Measurements from ENCODE around the gene IGF2R. TPM values are rescaled to one million over a fixed set of nuclear protein-coding genes. Genes with fewer than 3 reads are reported as not detected.
A peak's percentile ranks its signal among the peaks of the same experiment; 100 is the strongest.
"Not testable (repeated sequence)": the region's sequence is repeated elsewhere in the genome, so short reads cannot be mapped to it uniquely, and the experiment has no call there.

Gene IGF2R
- total RNA-seq (10 to 100 TPM; 63.4 to 87.5 (median 70.5) TPM), total RNA-seq (141 to 533 (median 216) reads per million in 29 experiments)
- 70.0 TPM for total RNA-seq (2013)

GRCh38 chr6:159968295-159969203, at the start of gene IGF2R:
Gene IGF2R, plus strand, starts transcription at chr6:159969082. Its CDS starts 165 bp downstream, at chr6:159969247.
- no peaks in the 10 kb centered on the region for H3K9me3 ChIP-seq
- DNase-seq, result peak; percentile 86 to 97 (median 93)
- H3K4me3 ChIP-seq (ENCODE audit: control insufficient read depth in 1 of 2, extremely low read depth in 1 of 2, low read length in 1 of 2), result peak within 1 kb of the TSS; percentile 63 to 72
- no peaks in the 10 kb centered on the region for H3K27me3 Mint-ChIP-seq
- POLR2A ChIA-PET, result interaction anchor here (0.6 to 1.2 kb wide), 6 partner anchors 8 to 1306 kb away, joined by 3 to 5 read pairs (median 3); partner anchors contain the start of gene AGPAT4 (in 1 of the 2)
- 4% methylated on average over 47 of the region's 68 CpGs for WGBS (ENCODE audit: insufficient coverage)
- H3K27ac ChIP-seq (ENCODE audit: low read length), result peak within 1 kb of the TSS; percentile 45
- H3K36me3 Mint-ChIP-seq, result no peaks in the 10 kb centered on the region
- H3K4me1 ChIP-seq (ENCODE audit: control insufficient read depth in 1 of 2, extremely low read depth in 1 of 2, insufficient read depth in 2 of 2, low read length in 2 of 2), result peaks cover 17 to 36% of the 10 kb centered on the region in 2 experiments
- CTCF ChIA-PET, result interaction anchor here in 1 of 2 donors (0.8 to 0.9 kb wide), 4 partner anchors 29 to 175 kb away, joined by 3 to 5 read pairs (median 3); no protein-coding TSS in a partner anchor
- no peaks in the 10 kb centered on the region for H3K36me3 ChIP-seq (ENCODE audit: control insufficient read depth in 2 of 2, extremely low read depth in 1 of 2, insufficient read depth in 1 of 2, low read length in 1 of 2)
- H3K27me3 ChIP-seq (replicated peaks in 1 of 2; ENCODE audit: control insufficient read depth in 2 of 2, extremely low read depth in 1 of 2, insufficient read depth in 2 of 2, low read length in 1 of 2), result no peaks in the 10 kb centered on the region
- H3K9me3 Mint-ChIP-seq, result no peaks in the 10 kb centered on the region
- peaks cover 37 to 45% (median 42%) of the 10 kb centered on the region in 3 donors for H3K4me1 Mint-ChIP-seq
- peak within 1 kb of the TSS; percentile 89 to 90 (median 90) for H3K4me3 Mint-ChIP-seq
- peak within 1 kb of the TSS; percentile 86 to 89 for H3K27ac Mint-ChIP-seq
- peak; percentile 89 to 92 (median 92) for ATAC-seq (replicated peaks in 1 of 4)

GRCh38 chr6:159919800-159920199, 49.1 kb upstream of the IGF2R start:
- Histone ChIP-seq H3K27me3 (replicated peaks in 1 of 2; ENCODE audit: control insufficient read depth in 2 of 2, extremely low read depth in 1 of 2, insufficient read depth in 2 of 2, low read length in 1 of 2) (peaks cover 0 to 7% of the 10 kb centered on the region in 2 experiments), H3K36me3 (ENCODE audit: control insufficient read depth in 2 of 2, extremely low read depth in 1 of 2, insufficient read depth in 1 of 2, low read length in 1 of 2) (no peaks in the 10 kb centered on the region), H3K27ac (ENCODE audit: low read length) (no peak overlapping the region), H3K4me3 (ENCODE audit: control insufficient read depth in 1 of 2, extremely low read depth in 1 of 2, low read length in 1 of 2) (no peak overlapping the region), H3K9me3 (no peaks in the 10 kb centered on the region), H3K4me1 (ENCODE audit: control insufficient read depth in 1 of 2, extremely low read depth in 1 of 2, insufficient read depth in 2 of 2, low read length in 2 of 2) (no peaks in the 10 kb centered on the region)
- DNase-seq, result no peak
- no peak for ATAC-seq (replicated peaks in 1 of 4)
- POLR2A ChIA-PET, result no interaction called here
- H3K4me1 Mint-ChIP-seq, result no peaks in the 10 kb centered on the region
- no peaks in the 10 kb centered on the region for H3K36me3 Mint-ChIP-seq
- no CpG with 5 or more reads among the region's 6 CpGs for WGBS (ENCODE audit: insufficient coverage)
- peaks cover 4 to 14% (median 6%) of the 10 kb centered on the region in 3 donors for H3K9me3 Mint-ChIP-seq
- H3K4me3 Mint-ChIP-seq, result no peak overlapping the region
- peaks cover 0 to 8% of the 10 kb centered on the region in 2 donors for H3K27me3 Mint-ChIP-seq
- no peak overlapping the region for H3K27ac Mint-ChIP-seq
- CTCF ChIA-PET, result no interaction called here

- ATAC-seq (replicated peaks in 1 of 4); H3K36me3 Mint-ChIP-seq; H3K4me1 Mint-ChIP-seq; H3K9me3 ChIP-seq; H3K27me3 ChIP-seq (replicated peaks in 1 of 2; ENCODE audit: control insufficient read depth in 2 of 2, extremely low read depth in 1 of 2, insufficient read depth in 2 of 2, low read length in 1 of 2); H3K4me3 ChIP-seq (ENCODE audit: control insufficient read depth in 1 of 2, extremely low read depth in 1 of 2, low read length in 1 of 2); H3K27ac ChIP-seq (ENCODE audit: low read length); DNase-seq; H3K4me1 ChIP-seq (ENCODE audit: control insufficient read depth in 1 of 2, extremely low read depth in 1 of 2, insufficient read depth in 2 of 2, low read length in 2 of 2); H3K27ac Mint-ChIP-seq; H3K36me3 ChIP-seq (ENCODE audit: control insufficient read depth in 2 of 2, extremely low read depth in 1 of 2, insufficient read depth in 1 of 2, low read length in 1 of 2); CTCF ChIA-PET; POLR2A ChIA-PET; H3K4me3 Mint-ChIP-seq; H3K27me3 Mint-ChIP-seq: not testable (repeated sequence)
- 33% methylated on average over 1 of the region's 2 CpGs for WGBS (ENCODE audit: insufficient coverage)
- H3K9me3 Mint-ChIP-seq, result peaks cover 4 to 14% (median 6%) of the 10 kb centered on the region in 3 donors
Observed at GRCh38 chr6:159924150-159924549, 44.7 kb upstream of the IGF2R start.

GRCh38 chr6:159926542-159927203, 42.2 kb upstream of the IGF2R start:
- Mint-ChIP-seq H3K36me3 (no peaks in the 10 kb centered on the region), H3K4me1 (peaks cover 22% of the 10 kb centered on the region in 3 donors), H3K9me3 (peaks cover 3 to 14% (median 4%) of the 10 kb centered on the region in 3 donors), H3K27me3 (peaks cover 4% of the 10 kb centered on the region in 2 donors), H3K4me3 (no peak overlapping the region), H3K27ac (peak overlapping the region in 1 of 2 donors; percentile 15)
- Histone ChIP-seq H3K4me3 (ENCODE audit: control insufficient read depth in 1 of 2, extremely low read depth in 1 of 2, low read length in 1 of 2) (no peak overlapping the region), H3K4me1 (ENCODE audit: control insufficient read depth in 1 of 2, extremely low read depth in 1 of 2, insufficient read depth in 2 of 2, low read length in 2 of 2) (peaks cover 0 to 10% of the 10 kb centered on the region in 2 experiments), H3K27me3 (replicated peaks in 1 of 2; ENCODE audit: control insufficient read depth in 2 of 2, extremely low read depth in 1 of 2, insufficient read depth in 2 of 2, low read length in 1 of 2) (no peaks in the 10 kb centered on the region), H3K27ac (ENCODE audit: low read length) (no peak overlapping the region), H3K9me3 (no peaks in the 10 kb centered on the region), H3K36me3 (ENCODE audit: control insufficient read depth in 2 of 2, extremely low read depth in 1 of 2, insufficient read depth in 1 of 2, low read length in 1 of 2) (no peaks in the 10 kb centered on the region)
- WGBS (ENCODE audit: insufficient coverage), result 77% methylated on average over 5 of the region's 5 CpGs
- POLR2A ChIA-PET, result no interaction called here
- no peak for ATAC-seq (replicated peaks in 1 of 4)
- no peak for DNase-seq
- CTCF ChIA-PET, result no interaction called here

GRCh38 chr6:159929819-159930218, 39.1 kb upstream of the IGF2R start:
- Histone ChIP-seq H3K27ac (ENCODE audit: low read length) (peak overlapping the region; percentile 52), H3K4me1 (ENCODE audit: control insufficient read depth in 1 of 2, extremely low read depth in 1 of 2, insufficient read depth in 2 of 2, low read length in 2 of 2) (peaks cover 0 to 10% of the 10 kb centered on the region in 2 experiments), H3K36me3 (ENCODE audit: control insufficient read depth in 2 of 2, extremely low read depth in 1 of 2, insufficient read depth in 1 of 2, low read length in 1 of 2) (no peaks in the 10 kb centered on the region), H3K9me3 (no peaks in the 10 kb centered on the region), H3K4me3 (ENCODE audit: control insufficient read depth in 1 of 2, extremely low read depth in 1 of 2, low read length in 1 of 2) (no peak overlapping the region), H3K27me3 (replicated peaks in 1 of 2; ENCODE audit: control insufficient read depth in 2 of 2, extremely low read depth in 1 of 2, insufficient read depth in 2 of 2, low read length in 1 of 2) (peaks cover 0 to 2% of the 10 kb centered on the region in 2 experiments)
- Mint-ChIP-seq H3K4me1 (peaks cover 22% of the 10 kb centered on the region in 3 donors), H3K36me3 (no peaks in the 10 kb centered on the region), H3K27me3 (peaks cover 0 to 4% of the 10 kb centered on the region in 2 donors), H3K4me3 (no peak overlapping the region), H3K9me3 (no peaks in the 10 kb centered on the region), H3K27ac (peak overlapping the region; percentile 78 to 86)
- peak in 33 of 35 experiments; percentile 15 to 84 (median 50) for DNase-seq
- peak in 3 of 4 experiments; percentile 41 to 92 (median 59) for ATAC-seq (replicated peaks in 1 of 4)
- POLR2A ChIA-PET, result interaction anchor here (0.5 to 1.1 kb wide), 2 partner anchors 21 to 1061 kb away, joined by 3 to 6 read pairs; no protein-coding TSS in a partner anchor
- CTCF ChIA-PET, result interaction anchor here (0.6 to 1.1 kb wide), 4 partner anchors 38 to 211 kb away, joined by 3 read pairs; no protein-coding TSS in a partner anchor
- no CpG with 5 or more reads among the region's 8 CpGs for WGBS (ENCODE audit: insufficient coverage)

- Mint-ChIP-seq H3K27ac (peak overlapping the region; percentile 29 to 76), H3K9me3 (peaks cover 0 to 5% (median 4%) of the 10 kb centered on the region in 3 donors), H3K4me1 (peaks cover 22% of the 10 kb centered on the region in 3 donors), H3K4me3 (no peak overlapping the region), H3K27me3 (peaks cover 4% of the 10 kb centered on the region in 2 donors), H3K36me3 (peaks cover 2% of the 10 kb centered on the region)
- peaks cover 0 to 2% of the 10 kb centered on the region in 2 experiments for H3K27me3 ChIP-seq (replicated peaks in 1 of 2; ENCODE audit: control insufficient read depth in 2 of 2, extremely low read depth in 1 of 2, insufficient read depth in 2 of 2, low read length in 1 of 2)
- H3K4me3 ChIP-seq (ENCODE audit: control insufficient read depth in 1 of 2, extremely low read depth in 1 of 2, low read length in 1 of 2), result no peak overlapping the region
- WGBS (ENCODE audit: insufficient coverage), result 29% methylated on average over 1 of the region's 3 CpGs
- peak in 2 of 4 experiments; percentile 20 to 48 for ATAC-seq (replicated peaks in 1 of 4)
- H3K9me3 ChIP-seq, result no peaks in the 10 kb centered on the region
- no peak overlapping the region for H3K27ac ChIP-seq (ENCODE audit: low read length)
- CTCF ChIA-PET, result interaction anchor here in 1 of 2 donors (0.7 kb wide), 1 partner anchor 8 kb away, joined by 3 read pairs; no protein-coding TSS in a partner anchor
- POLR2A ChIA-PET, result no interaction called here
- DNase-seq, result peak in 1 of 35 experiments; percentile 12
- H3K4me1 ChIP-seq (ENCODE audit: control insufficient read depth in 1 of 2, extremely low read depth in 1 of 2, insufficient read depth in 2 of 2, low read length in 2 of 2), result peaks cover 0 to 10% of the 10 kb centered on the region in 2 experiments
- no peaks in the 10 kb centered on the region for H3K36me3 ChIP-seq (ENCODE audit: control insufficient read depth in 2 of 2, extremely low read depth in 1 of 2, insufficient read depth in 1 of 2, low read length in 1 of 2)
Observed at GRCh38 chr6:159931112-159931511, 37.8 kb upstream of the IGF2R start.

Measured in T-cell (primary cell).